OCI-LY1 (cell line): ENCODE measurements around the gene MCAM.

Source experiments
- H2AFZ ChIP-seq: fragments of 200-600 bp; sonication (generic), shearing (Covaris generic); 2 replicates; pipeline ENCODE4 v1.6.0; 2014; ENCODE audit warnings: antibody characterized with exemption, mild to moderate bottlenecking, low read length
- H3F3A ChIP-seq: fragments of 200-600 bp; sonication (generic), shearing (Covaris generic); 2 replicates; pipeline ENCODE4 v1.6.0; 2014; ENCODE audit warnings: mild to moderate bottlenecking, antibody characterized with exemption, low read length, moderate library complexity; ENCODE audit not compliant: insufficient read depth
- H3K27ac ChIP-seq: fragments of 200-600 bp; sonication (generic); 2 replicates; pipeline ENCODE4 v1.5.1; 2014; ENCODE audit warnings: low read length, mixed run types, mild to moderate bottlenecking, low read depth; ENCODE audit not compliant: poor library complexity, severe bottlenecking
- H3K27me3 ChIP-seq: fragments of 200-600 bp; sonication (generic); 2 replicates; pipeline ENCODE4 v1.6.0; 2014; ENCODE audit warnings: antibody characterized with exemption, mild to moderate bottlenecking, low read length, moderate library complexity; ENCODE audit not compliant: insufficient read depth
- H3K36me3 ChIP-seq: fragments of 200-600 bp; sonication (generic); 2 replicates; pipeline ENCODE4 v1.6.1; 2014; ENCODE audit warnings: mild to moderate bottlenecking, antibody characterized with exemption, low read length, moderate library complexity, mixed read lengths; ENCODE audit not compliant: insufficient read depth
- H3K4me1 ChIP-seq: fragments of 200-600 bp; sonication (generic); 2 replicates; pipeline ENCODE4 v1.5.1; 2014; ENCODE audit warnings: mild to moderate bottlenecking, low read length, moderate library complexity; ENCODE audit not compliant: insufficient read depth, severe bottlenecking
- H3K4me2 ChIP-seq: fragments of 200-600 bp; sonication (generic), shearing (Covaris generic); 2 replicates; pipeline ENCODE4 v1.6.1; 2014; ENCODE audit warnings: low read length
- H3K4me3 ChIP-seq: fragments of 200-600 bp; sonication (generic); 2 replicates; pipeline ENCODE4 v1.5.1; 2014; ENCODE audit warnings: low read length, low read depth, mild to moderate bottlenecking, mixed read lengths; ENCODE audit not compliant: poor library complexity, severe bottlenecking
- H3K79me2 ChIP-seq: fragments of 200-600 bp; shearing (Covaris generic); 2 replicates; pipeline ENCODE4 v1.6.1; 2016; ENCODE audit warnings: mixed run types, low read length, mixed read lengths; ENCODE audit not compliant: insufficient read depth
- H3K9ac ChIP-seq: fragments of 200-600 bp; sonication (generic), shearing (Covaris generic); 2 replicates; pipeline ENCODE4 v1.6.1; 2014; ENCODE audit warnings: mild to moderate bottlenecking, low read length, mixed read lengths
- H3K9me2 ChIP-seq: fragments of 200-600 bp; sonication (generic), shearing (Covaris generic); 2 replicates; pipeline ENCODE4 v1.6.1; 2014; ENCODE audit warnings: low read depth, mild to moderate bottlenecking, low read length, mixed read lengths
- H3K9me3 ChIP-seq: fragments of 200-600 bp; shearing (Covaris generic); 2 replicates; pipeline ENCODE4 v1.6.1; 2014; ENCODE audit warnings: low read length, mixed read lengths
- H4K20me1 ChIP-seq: fragments of 200-600 bp; sonication (generic), shearing (Covaris generic); 2 replicates; pipeline ENCODE4 v1.6.0; 2016; ENCODE audit warnings: mild to moderate bottlenecking, low read length; ENCODE audit not compliant: insufficient read depth
- CTCF ChIP-seq: fragments of 200-600 bp; sonication (generic), shearing (Covaris generic); IDR thresholded peaks from 2 replicates; pipeline ENCODE4 v1.5.1; 2017; ENCODE audit warnings: mild to moderate bottlenecking, antibody characterized with exemption, low read length, moderate library complexity, mixed read lengths
- EZH2 ChIP-seq: fragments of 200-600 bp; sonication (generic), shearing (Covaris generic); IDR thresholded peaks from 2 replicates; pipeline ENCODE4 v1.8.0; 2017; ENCODE audit warnings: borderline replicate concordance, mixed run types, mild to moderate bottlenecking, antibody characterized with exemption, low read length, moderate library complexity, mixed read lengths

MCAM gene

GRCh38 chr11:119299416-119299815, 17.5 kb downstream of the MCAM start:
- TF ChIP-seq CTCF (no peak), EZH2 (no peak)
- Histone ChIP-seq H3K9me3 (no peaks in the 10 kb centered on the region), H3K9ac (no peak overlapping the region), H2AFZ (no peak overlapping the region), H3K4me1 (no peaks in the 10 kb centered on the region), H3K36me3 (peaks cover 83% of the 10 kb centered on the region), H3K79me2 (no peaks in the 10 kb centered on the region), H3K4me3 (no peak overlapping the region), H3K27me3 (no peaks in the 10 kb centered on the region), H3K4me2 (no peak overlapping the region), H3K9me2 (no peaks in the 10 kb centered on the region), H3K27ac (no peak overlapping the region), H4K20me1 (no peaks in the 10 kb centered on the region), H3F3A (no peaks in the 10 kb centered on the region)

GRCh38 chr11:119298726-119299125, 18.2 kb downstream of the MCAM start:
- Histone ChIP-seq H3F3A (no peaks in the 10 kb centered on the region), H3K9me3 (no peaks in the 10 kb centered on the region), H2AFZ (no peak overlapping the region), H3K4me2 (no peak overlapping the region), H4K20me1 (no peaks in the 10 kb centered on the region), H3K27ac (no peak overlapping the region), H3K27me3 (no peaks in the 10 kb centered on the region), H3K9ac (no peak overlapping the region), H3K79me2 (no peaks in the 10 kb centered on the region), H3K9me2 (no peaks in the 10 kb centered on the region), H3K36me3 (peaks cover 77% of the 10 kb centered on the region), H3K4me3 (no peak overlapping the region), H3K4me1 (no peaks in the 10 kb centered on the region)
- TF ChIP-seq EZH2 (no peak), CTCF (no peak)

- no peak overlapping the region for H3K4me2 ChIP-seq
- H3K36me3 ChIP-seq: peaks cover 69% of the 10 kb centered on the region
- H3K27me3 ChIP-seq: no peaks in the 10 kb centered on the region
These were observed 19.0 kb downstream of the MCAM start for GRCh38 chr11:119297938-119298337.

More at GRCh38 chr11:119297938-119298337, 19.0 kb downstream of the MCAM start:
- Histone ChIP-seq H3K4me3 (no peak overlapping the region), H3K9me3 (no peaks in the 10 kb centered on the region), H3K9ac (no peak overlapping the region), H3K27ac (no peak overlapping the region), H3K9me2 (no peaks in the 10 kb centered on the region), H3K4me1 (no peaks in the 10 kb centered on the region), H4K20me1 (no peaks in the 10 kb centered on the region), H2AFZ (no peak overlapping the region), H3K79me2 (no peaks in the 10 kb centered on the region), H3F3A (no peaks in the 10 kb centered on the region)
- TF ChIP-seq EZH2 (no peak), CTCF (no peak)
